Endothelial cell of umbilical vein (primary cell): Measurements from ENCODE around the gene ZNF143. TPM values are rescaled to one million over a fixed set of nuclear protein-coding genes. Genes with fewer than 3 reads are reported as not detected.

Experiments used
- BruUV-seq: library from RNA; stranded (reverse); fragments of 400-500 nt; replicated peaks from 2 replicates; lab custom pipeline; 2021; lab: Mats Ljungman, UMichigan
- CTCF ChIA-PET: fragments of 300-600, 350-600 bp; sonication (Branson Sonifier 250); formaldehyde crosslinking; loops from one replicate; lab custom pipeline; 2021; ENCODE audit warnings: antibody characterized with exemption, inconsistent platforms; lab: Charles Lee
- POLR2A ChIA-PET: fragments of 300-600, 350-600 bp; sonication (Branson Sonifier 250); formaldehyde crosslinking; loops from one replicate; lab custom pipeline; 2021; ENCODE audit warnings: antibody characterized with exemption, inconsistent platforms; lab: Charles Lee
- DNase-seq: peaks from one replicate; pipeline ENCODE4 v3.0.0-alpha.2; 2011; ENCODE audit warnings: low read depth, low spot score
- FAIRE-seq: peaks from 2 replicates; lab custom pipeline; 2011; peaks lifted over from hg19 to GRCh38; lab: Jason Lieb, UNC
- H2AFZ ChIP-seq: 2 replicates; pipeline ENCODE4 v1.6.0; 2012; ENCODE audit warnings: low read depth, low read length, control low read depth, inconsistent platforms
- H3K27ac ChIP-seq: 2 replicates; pipeline ENCODE4 v1.5.1; 2011; ENCODE audit warnings: low read depth, mild to moderate bottlenecking, control low read depth, low read length, moderate library complexity; ENCODE audit not compliant: insufficient read depth
- H3K27me3 ChIP-seq, 2 experiments: 2 replicates each; pipeline versions ENCODE4 v1.6.0 to v1.6.1; 2011; ENCODE audit warnings: low read length in 2 of 2, mixed read lengths in 1 of 2; ENCODE audit not compliant: control insufficient read depth in 2 of 2, insufficient read depth in 2 of 2
- H3K36me3 ChIP-seq, 2 experiments: 2 replicates in 1 of 2; 3 replicates in 1 of 2; pipeline ENCODE4 v1.5.1; 2011; ENCODE audit warnings: low read length in 2 of 2, mild to moderate bottlenecking in 1 of 2, moderate library complexity in 1 of 2; ENCODE audit not compliant: control insufficient read depth in 2 of 2, insufficient read depth in 2 of 2; ENCODE audit errors: extremely low read depth in 1 of 2
- H3K4me1 ChIP-seq: 3 replicates; pipeline ENCODE4 v1.5.1; 2011; ENCODE audit warnings: mild to moderate bottlenecking, low read length; ENCODE audit not compliant: control insufficient read depth, insufficient read depth; ENCODE audit errors: extremely low read depth
- H3K4me2 ChIP-seq: 2 replicates; pipeline ENCODE4 v1.6.1; 2011; ENCODE audit warnings: low read length, control low read depth, mixed read lengths; ENCODE audit not compliant: insufficient read depth
- H3K4me3 ChIP-seq, 3 experiments: fragments of 200-600 bp in 1 of 3; sonication (generic), shearing (Covaris generic) in 1 of 3; replicated peaks in 1 of 3; 2 replicates each; pipeline ENCODE4 v1.5.1; 2011 to 2016; ENCODE audit warnings: control low read depth in 3 of 3, low read length in 3 of 3, mild to moderate bottlenecking in 2 of 3, inconsistent platforms in 1 of 3, low read depth in 1 of 3, moderate library complexity in 1 of 3; ENCODE audit not compliant: insufficient read depth in 1 of 3
- H3K79me2 ChIP-seq: 2 replicates; pipeline ENCODE4 v1.6.0; 2012; ENCODE audit warnings: low read length, inconsistent platforms; ENCODE audit not compliant: control insufficient read depth, insufficient read depth
- H3K9ac ChIP-seq: replicated peaks from 2 replicates; pipeline ENCODE3; 2011; ENCODE audit warnings: low read length, control low read depth; ENCODE audit not compliant: insufficient read depth; ENCODE audit errors: extremely low read depth
- H3K9me1 ChIP-seq: replicated peaks from 3 replicates; pipeline ENCODE4 v1.6.0; 2011; ENCODE audit warnings: mild to moderate bottlenecking, low read length; ENCODE audit not compliant: control insufficient read depth, insufficient read depth; ENCODE audit errors: extremely low read depth
- H3K9me3 ChIP-seq: replicated peaks from 2 replicates; pipeline ENCODE4 v1.5.1; 2012; ENCODE audit warnings: low read length, inconsistent platforms; ENCODE audit not compliant: control insufficient read depth, insufficient read depth
- H4K20me1 ChIP-seq: replicated peaks from 2 replicates; pipeline ENCODE3; 2011; ENCODE audit warnings: mild to moderate bottlenecking, low read length; ENCODE audit not compliant: control insufficient read depth, insufficient read depth; ENCODE audit errors: extremely low read depth
- FOS ChIP-seq: IDR thresholded peaks from 2 replicates; pipeline ENCODE4 v1.6.1; 2011; ENCODE audit warnings: mild to moderate bottlenecking, low read length, moderate library complexity, borderline replicate concordance; ENCODE audit not compliant: insufficient read depth
- GATA2 ChIP-seq: IDR thresholded peaks from 2 replicates; pipeline ENCODE4 v1.7.0; 2011; ENCODE audit warnings: low read depth, mild to moderate bottlenecking, moderate library complexity, mixed read lengths, low read length; ENCODE audit not compliant: insufficient read length, insufficient read depth
- JUN ChIP-seq: IDR thresholded peaks from 2 replicates; pipeline ENCODE4 v1.6.1; 2011; ENCODE audit warnings: borderline replicate concordance, low read depth; ENCODE audit not compliant: insufficient read length, insufficient read depth
- MYC ChIP-seq: IDR thresholded peaks from one replicate; pipeline ENCODE4 v1.6.1; 2011; ENCODE audit warnings: mild to moderate bottlenecking, low read depth, low read length
- POLR2A ChIP-seq: IDR thresholded peaks from 2 replicates; pipeline ENCODE4 v1.6.1; 2012; ENCODE audit warnings: low read depth, mild to moderate bottlenecking, control low read depth, low read length
- dilution Hi-C: fragments of 300-500 bp; cut with MboI; formaldehyde crosslinking; loops from one replicate; pipeline ENCODE4 v1.15.0; 2019; ENCODE audit warnings: low sequenced_read_pairs; ENCODE audit not compliant: extremely low pct_ligation_motif_present
- intact Hi-C: fragments of 100-400 bp; cut with micrococcal nuclease; formaldehyde crosslinking; loops from one replicate; pipeline ENCODE4 v1.10.0; 2022
- polyA plus RNA-seq, 4 experiments: library from polyadenylated mRNA; depleted of rRNA in 3 of 4; stranded (reverse) in 3 of 4; unstranded in 1 of 4; fragments of >200 nt; gene quantifications; 2 replicates each; pipeline versions ENCODE4 v1.2.1 to v1.2.3, GENCODE V29; 2011 to 2012; ENCODE audit warnings: missing spikeins in 1 of 4
- total RNA-seq: library from RNA; stranded (reverse); gene quantifications from 2 replicates; pipeline ENCODE4 v1.2.3, GENCODE V29; 2021
- TF ChIP-seq, protein P1 (sequence below), 2 donors: IDR thresholded peaks; 1 replicate in 1 of 2; 2 replicates in 1 of 2; pipeline ENCODE4 v1.5.1; 2011; ENCODE audit warnings: low read length in 2 of 2, mild to moderate bottlenecking in 2 of 2, moderate library complexity in 2 of 2, control low read depth in 1 of 2, inconsistent platforms in 1 of 2, low read depth in 1 of 2; ENCODE audit not compliant: insufficient read depth in 1 of 2; ENCODE audit errors: extremely low read depth in 1 of 2

The ZNF143 gene
- total and polyA plus RNA-seq, 2 donors (not counting 3 experiments of a cell fraction or from before 2014, with no cell fraction given): 19.0 to 29.8 TPM

DNA sequence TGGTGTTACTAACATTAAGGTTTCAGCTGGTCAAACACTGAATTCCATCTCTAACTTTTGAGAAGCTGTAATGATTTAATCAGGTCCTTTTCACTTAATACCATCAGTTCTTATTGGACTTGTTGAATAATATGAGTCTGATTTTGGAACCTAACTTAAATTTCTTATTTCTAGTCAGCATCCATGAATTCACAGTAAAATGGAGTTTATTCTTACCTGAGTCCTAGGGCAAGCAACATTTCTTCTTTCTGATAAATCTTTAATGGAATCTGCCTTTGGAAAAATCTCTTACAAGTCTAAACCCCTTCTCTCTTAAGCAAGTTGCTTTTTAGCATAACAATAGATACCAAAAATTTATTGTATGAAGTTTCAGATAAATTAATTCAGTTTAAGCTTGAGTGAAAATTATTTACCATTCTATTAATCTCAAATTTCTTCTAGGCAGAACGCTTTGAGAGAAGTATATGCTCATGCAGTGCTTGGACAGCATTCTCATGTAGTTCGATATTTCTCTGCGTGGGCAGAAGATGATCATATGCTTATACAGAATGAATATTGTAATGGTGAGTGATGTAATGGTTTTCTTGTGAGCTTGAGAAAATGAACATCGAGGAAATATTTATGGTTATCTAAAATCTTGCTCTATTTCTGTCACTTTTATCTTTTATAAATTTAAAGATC is 116.0 kb downstream of the ZNF143 start:
- H3K4me1 ChIP-seq: peaks cover 22% of the 10 kb centered on the region
- peak overlapping the region; percentile 100 for H3K4me2 ChIP-seq
- dilution Hi-C loops (no loop called here), intact Hi-C loops (loop anchor here (10.0 kb wide), 1 partner anchor 278 kb away; no protein-coding TSS in a partner anchor)
- H3K9me1 ChIP-seq: no peaks in the 10 kb centered on the region
- peak overlapping the region; percentile 97 for H3K9ac ChIP-seq
- POLR2A ChIA-PET: interaction anchor here (0.6 kb wide), 1 partner anchor 93 kb away, joined by 8 read pairs; no protein-coding TSS in a partner anchor
- FAIRE-seq: no peak
- no TSS peak for BruUV-seq
- peaks cover 3% of the 10 kb centered on the region for H4K20me1 ChIP-seq
- H3K27me3 ChIP-seq: no peaks in the 10 kb centered on the region
- TF ChIP-seq, protein P1, sequence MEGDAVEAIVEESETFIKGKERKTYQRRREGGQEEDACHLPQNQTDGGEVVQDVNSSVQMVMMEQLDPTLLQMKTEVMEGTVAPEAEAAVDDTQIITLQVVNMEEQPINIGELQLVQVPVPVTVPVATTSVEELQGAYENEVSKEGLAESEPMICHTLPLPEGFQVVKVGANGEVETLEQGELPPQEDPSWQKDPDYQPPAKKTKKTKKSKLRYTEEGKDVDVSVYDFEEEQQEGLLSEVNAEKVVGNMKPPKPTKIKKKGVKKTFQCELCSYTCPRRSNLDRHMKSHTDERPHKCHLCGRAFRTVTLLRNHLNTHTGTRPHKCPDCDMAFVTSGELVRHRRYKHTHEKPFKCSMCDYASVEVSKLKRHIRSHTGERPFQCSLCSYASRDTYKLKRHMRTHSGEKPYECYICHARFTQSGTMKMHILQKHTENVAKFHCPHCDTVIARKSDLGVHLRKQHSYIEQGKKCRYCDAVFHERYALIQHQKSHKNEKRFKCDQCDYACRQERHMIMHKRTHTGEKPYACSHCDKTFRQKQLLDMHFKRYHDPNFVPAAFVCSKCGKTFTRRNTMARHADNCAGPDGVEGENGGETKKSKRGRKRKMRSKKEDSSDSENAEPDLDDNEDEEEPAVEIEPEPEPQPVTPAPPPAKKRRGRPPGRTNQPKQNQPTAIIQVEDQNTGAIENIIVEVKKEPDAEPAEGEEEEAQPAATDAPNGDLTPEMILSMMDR (IDR thresholded peaks at IDR 0.05; ENCODE audit: extremely low read depth in 1 of 2, insufficient read depth in 1 of 2, low read depth in 1 of 2, low read length in 2 of 2): no peak
- no peak for TF ChIP-seq GATA2
- TF ChIP-seq JUN: no peak
- no peak for TF ChIP-seq FOS
- no peak for TF ChIP-seq MYC
- TF ChIP-seq POLR2A: no peak
- peaks cover 74% of the 10 kb centered on the region for H3K79me2 ChIP-seq
- peaks cover 0 to 36% of the 10 kb centered on the region in 2 experiments for H3K36me3 ChIP-seq
- peak overlapping the region in 2 of 3 experiments; percentile 60 to 97 for H3K4me3 ChIP-seq
- peak; percentile 42 for DNase-seq
- H3K27ac ChIP-seq: peak overlapping the region; percentile 83
- no peak overlapping the region for H2AFZ ChIP-seq
- no peaks in the 10 kb centered on the region for H3K9me3 ChIP-seq
- CTCF ChIA-PET: interaction anchor here (0.8 to 6.0 kb wide), 9 partner anchors 11 to 181 kb away, joined by 3 to 62 read pairs (median 5); no protein-coding TSS in a partner anchor
